HCT116 (cell line): Measurements from ENCODE around the gene CEP162. TPM values are rescaled to one million over a fixed set of nuclear protein-coding genes. Genes with fewer than 3 reads are reported as not detected.
"Not testable (repeated sequence)": the region's sequence is repeated elsewhere in the genome, so short reads cannot be mapped to it uniquely, and the experiment has no call there.

ENCODE experiments used
- ATAC-seq: fragments of 200-7000 bp; cut with Tn5 transposase; 2 replicates; pipeline ENCODE4 v1.9.1; 2020; ENCODE audit warnings: mild to moderate bottlenecking, moderate library complexity
- BruUV-seq: library from RNA; stranded (reverse); fragments of 400-500 nt; replicated peaks from 2 replicates; lab custom pipeline; 2021; lab: Mats Ljungman, UMichigan
- CTCF ChIA-PET: fragments of 300-600 bp; sonication (Branson Sonifier 250); formaldehyde crosslinking; loops from one replicate; lab custom pipeline; 2021; ENCODE audit warnings: antibody characterized with exemption; lab: Charles Lee
- POLR2A ChIA-PET: fragments of 300-600, 350-600 bp; sonication (Branson Sonifier 250); formaldehyde crosslinking; loops from one replicate; lab custom pipeline; 2021; ENCODE audit warnings: antibody characterized with exemption; lab: Charles Lee
- RAD21 ChIA-PET, 2 experiments: fragments of 300-600 bp; sonication (Branson Sonifier 250); formaldehyde crosslinking; loops; one replicate each; lab custom pipeline; 2023; ENCODE audit warnings: low total read pairs in 2 of 2; ENCODE audit not compliant: uncharacterized antibody in 2 of 2, unreplicated experiment in 2 of 2, low non-redundant PET in 1 of 2; lab: Charles Lee
- DNase-seq: peaks from one replicate; pipeline ENCODE4 v3.0.0-alpha.2; 2010; ENCODE audit warnings: low read depth, low spot score
- H2AFZ ChIP-seq: fragments of 200-600 bp; shearing (Covaris generic), sonication (generic); 2 replicates; pipeline ENCODE4 v1.6.1; 2017; ENCODE audit warnings: low read depth, mixed run types, mixed read lengths, antibody characterized with exemption, low read length; ENCODE audit not compliant: poor library complexity, severe bottlenecking
- H3K27ac ChIP-seq: 2 replicates; pipeline ENCODE4 v1.5.1; 2012; ENCODE audit warnings: low read depth, low read length
- H3K27me3 ChIP-seq: fragments of 200-600 bp; sonication (generic); 2 replicates; pipeline ENCODE4 v1.6.1; 2016; ENCODE audit warnings: mixed run types, low read length, mixed read lengths; ENCODE audit not compliant: insufficient read depth
- H3K36me3 ChIP-seq, 2 experiments: fragments of 200-500 bp in 1 of 2; fragments of 200-600 bp in 1 of 2; sonication (Bioruptor generic) in 1 of 2; sonication (generic) in 1 of 2; 2 replicates each; pipeline versions ENCODE4 v1.5.1 to v1.6.1; 2014 to 2016; ENCODE audit warnings: low read length in 2 of 2, inconsistent platforms in 1 of 2, mixed read lengths in 1 of 2, mixed run types in 1 of 2; ENCODE audit not compliant: insufficient read depth in 2 of 2, control insufficient read depth in 1 of 2
- H3K4me1 ChIP-seq, 2 experiments: fragments of 200-600 bp in 1 of 2; sonication (generic) in 1 of 2; 2 replicates each; pipeline versions ENCODE4 v1.5.1 to v1.6.1; 2012 to 2017; ENCODE audit warnings: low read length in 2 of 2, inconsistent platforms in 1 of 2, mild to moderate bottlenecking in 1 of 2, mixed read lengths in 1 of 2, mixed run types in 1 of 2, moderate library complexity in 1 of 2; ENCODE audit not compliant: insufficient read depth in 2 of 2, control insufficient read depth in 1 of 2
- H3K4me2 ChIP-seq: fragments of 200-600 bp; sonication (generic); 2 replicates; pipeline ENCODE4 v1.6.1; 2017; ENCODE audit warnings: mixed run types, low read length, mixed read lengths
- H3K4me3 ChIP-seq, 2 experiments: fragments of 200-600 bp in 1 of 2; sonication (generic) in 1 of 2; replicated peaks in 1 of 2; 2 replicates each; pipeline ENCODE4 v1.5.1; 2011 to 2016; ENCODE audit warnings: low read length in 2 of 2, control low read depth in 1 of 2, low read depth in 1 of 2, mild to moderate bottlenecking in 1 of 2, mixed read lengths in 1 of 2, mixed run types in 1 of 2
- H3K79me2 ChIP-seq: fragments of 200-600 bp; sonication (generic); 2 replicates; pipeline ENCODE4 v1.6.1; 2017; ENCODE audit warnings: mild to moderate bottlenecking, mixed run types, low read length, moderate library complexity, mixed read lengths; ENCODE audit not compliant: insufficient read depth
- H3K9ac ChIP-seq: fragments of 200-600 bp; sonication (generic); 2 replicates; pipeline ENCODE4 v1.6.1; 2016; ENCODE audit warnings: low read length, mixed read lengths
- H3K9me2 ChIP-seq: fragments of 200-600 bp; sonication (generic), shearing (Covaris generic); 2 replicates; pipeline ENCODE4 v1.6.1; 2017; ENCODE audit warnings: mixed run types, mild to moderate bottlenecking, moderate library complexity; ENCODE audit not compliant: insufficient read depth
- H3K9me3 ChIP-seq, 2 experiments: fragments of 200-500 bp in 1 of 2; fragments of 200-600 bp in 1 of 2; sonication (Bioruptor generic) in 1 of 2; sonication (generic) in 1 of 2; 2 replicates each; pipeline ENCODE4 v1.6.1; 2014 to 2017; ENCODE audit warnings: low read length in 2 of 2, mixed read lengths in 2 of 2, inconsistent platforms in 1 of 2, low read depth in 1 of 2, mild to moderate bottlenecking in 1 of 2, mixed run types in 1 of 2, moderate library complexity in 1 of 2; ENCODE audit not compliant: control insufficient read depth in 1 of 2, insufficient read depth in 1 of 2
- H4K20me1 ChIP-seq: fragments of 200-600 bp; sonication (generic), shearing (Covaris generic); 2 replicates; pipeline ENCODE4 v1.6.1; 2017; ENCODE audit warnings: mixed run types, mild to moderate bottlenecking, moderate library complexity; ENCODE audit not compliant: insufficient read depth
- ATF3 ChIP-seq: IDR thresholded peaks from 2 replicates; pipeline ENCODE4 v1.6.1; 2012
- CTCF ChIP-seq, 3 experiments: fragments of 200-600 bp in 1 of 3; sonication (generic) in 1 of 3; IDR thresholded peaks in 2 of 3; conservative IDR thresholded peaks in 1 of 3; 2 replicates each; pipeline ENCODE4 v1.5.1; 2012 to 2017; ENCODE audit warnings: low read depth in 2 of 3, low read length in 2 of 3, antibody characterized with exemption in 1 of 3, borderline replicate concordance in 1 of 3, control low read depth in 1 of 3, mild to moderate bottlenecking in 1 of 3, mixed read lengths in 1 of 3, mixed run types in 1 of 3, moderate library complexity in 1 of 3; ENCODE audit not compliant: insufficient read depth in 1 of 3
- EGR1 ChIP-seq: IDR thresholded peaks from 2 replicates; pipeline ENCODE4 v1.6.1; 2012; ENCODE audit warnings: low read depth
- EZH2 ChIP-seq: fragments of 200-600 bp; sonication (generic); IDR thresholded peaks from 2 replicates; pipeline ENCODE4 v1.6.1; 2017; ENCODE audit warnings: antibody characterized with exemption, mixed run types
- EZH2phosphoT487 ChIP-seq: fragments of 200-600 bp; IDR thresholded peaks from 2 replicates; pipeline ENCODE4 v1.6.1; 2018; ENCODE audit warnings: antibody characterized with exemption, borderline replicate concordance
- JUND ChIP-seq: IDR thresholded peaks from 2 replicates; pipeline ENCODE4 v1.6.1; 2012
- POLR2AphosphoS5 ChIP-seq: IDR thresholded peaks from 2 replicates; pipeline ENCODE4 v1.6.1; 2011; ENCODE audit warnings: mild to moderate bottlenecking, low read depth, low read length, moderate library complexity
- RAD21 ChIP-seq: IDR thresholded peaks from 2 replicates; pipeline ENCODE4 v1.6.1; 2012; ENCODE audit warnings: low read depth, mild to moderate bottlenecking
- REST ChIP-seq: IDR thresholded peaks from 2 replicates; pipeline ENCODE4 v1.6.1; 2012; ENCODE audit warnings: low read depth
- SIN3A ChIP-seq: IDR thresholded peaks from 2 replicates; pipeline ENCODE4 v1.6.1; 2012; ENCODE audit warnings: low read depth
- YY1 ChIP-seq: IDR thresholded peaks from 2 replicates; pipeline ENCODE4 v1.6.1; 2011; ENCODE audit warnings: low read length, low read depth, moderate library complexity, mild to moderate bottlenecking; ENCODE audit not compliant: insufficient replicate concordance; ENCODE audit errors: extremely low read depth
- ZBTB33 ChIP-seq: IDR thresholded peaks from 2 replicates; pipeline ENCODE4 v1.6.1; 2011; ENCODE audit warnings: mild to moderate bottlenecking, low read length, moderate library complexity; ENCODE audit not compliant: insufficient replicate concordance; ENCODE audit errors: extremely low read depth
- ZFX ChIP-seq: fragments of 450-650 bp; IDR thresholded peaks from 2 replicates; pipeline ENCODE4 v1.6.1; 2017
- ZNF274 ChIP-seq: fragments of 200-500 bp; sonication (Bioruptor generic); IDR thresholded peaks from 2 replicates; pipeline ENCODE4 v1.6.1; 2014; ENCODE audit warnings: mild to moderate bottlenecking, low read depth, low read length, inconsistent platforms
- intact Hi-C: fragments of 100-400 bp; cut with micrococcal nuclease; formaldehyde crosslinking; loops from 2 replicates; pipeline ENCODE4 v1.10.0; 2022
- total RNA-seq: library from RNA; stranded (reverse); gene quantifications from one replicate; pipeline ENCODE4 v1.2.1, GENCODE V29; 2021; ENCODE audit not compliant: unreplicated experiment

The CEP162 gene
- total RNA-seq, 1 experiment from 2014 or later: 5.5 TPM

GRCh38 chr6:84135291-84135690 is 92.2 kb downstream of the CEP162 start:
- Histone ChIP-seq H4K20me1 (no peaks in the 10 kb centered on the region), H3K4me2 (no peak overlapping the region)
- POLR2A ChIA-PET: no interaction called here
- TF ChIP-seq EGR1: no peak
- TF ChIP-seq ATF3: no peak
- no peak for TF ChIP-seq EZH2
- TF ChIP-seq REST: no peak
- no peak for TF ChIP-seq ZNF274
- no peak for TF ChIP-seq POLR2AphosphoS5
- TF ChIP-seq RAD21: no peak
- no peak for TF ChIP-seq ZBTB33
- no peak for TF ChIP-seq JUND
- no peak for TF ChIP-seq EZH2phosphoT487
- no peak for TF ChIP-seq SIN3A
- no peak for TF ChIP-seq CTCF (IDR thresholded peaks at IDR 0.05 in 2 of 3, conservative IDR thresholded peaks at IDR 0.05 in 1 of 3; ENCODE audit: borderline replicate concordance in 1 of 3, insufficient read depth in 1 of 3, low read depth in 2 of 3, low read length in 2 of 3)
- no peak for TF ChIP-seq YY1
- no peak for TF ChIP-seq ZFX
- TF ChIP-seq, all 23 proteins: peak for 0
- BruUV-seq: no TSS peak
- Histone ChIP-seq H3K27me3 (no peaks in the 10 kb centered on the region), H3K79me2 (no peaks in the 10 kb centered on the region), H3K27ac (no peak overlapping the region), H3K4me3 (no peak overlapping the region), H3K36me3 (no peaks in the 10 kb centered on the region), H2AFZ (no peak overlapping the region), H3K9me3 (no peaks in the 10 kb centered on the region), H3K9ac (no peak overlapping the region), H3K9me2 (no peaks in the 10 kb centered on the region), H3K4me1 (peaks cover 0 to 9% of the 10 kb centered on the region in 2 experiments; a peak in 3 of 4 replicates)
- intact Hi-C loops: no loop called here
- ChIA-PET CTCF (no interaction called here), RAD21 (no interaction called here)
- DNase-seq: no peak
- no peak for ATAC-seq

- H3K9me3 ChIP-seq, H3K4me1 ChIP-seq, H3K79me2 ChIP-seq, BruUV-seq, ATAC-seq, H2AFZ ChIP-seq, DNase-seq, H3K9ac ChIP-seq, H3K36me3 ChIP-seq, H4K20me1 ChIP-seq, H3K27ac ChIP-seq, RAD21 ChIA-PET, H3K4me2 ChIP-seq, intact Hi-C loops, CTCF ChIA-PET, H3K4me3 ChIP-seq, H3K27me3 ChIP-seq, H3K9me2 ChIP-seq, POLR2A ChIA-PET: not testable (repeated sequence)
Measured at GRCh38 chr6:84133385-84133784, 94.1 kb downstream of the CEP162 start.
